Lung (tissue), 16 donors: Measurements from ENCODE around the gene MGAM2. TPM values are rescaled to one million over a fixed set of nuclear protein-coding genes. Genes with fewer than 3 reads are reported as not detected.

Experiments
- ATAC-seq: fragments of 200-7000 bp; cut with Tn5 transposase; one replicate; pipeline ENCODE4 v1.9.1; 2020; ENCODE audit warnings: moderate number of reproducible peaks; ENCODE audit not compliant: insufficient read depth, low FRiP score
- DNase-seq, 3 donors: peaks; one replicate each; pipeline ENCODE4 v3.0.0-alpha.2; 2013 to 2017
- H3K27ac ChIP-seq, 2 donors: one replicate each; pipeline ENCODE4 v1.5.1; 2013; ENCODE audit warnings: mild to moderate bottlenecking in 2 of 2, moderate library complexity in 2 of 2, control low read depth in 1 of 2, inconsistent platforms in 1 of 2, low read depth in 1 of 2, low read length in 1 of 2
- H3K27me3 ChIP-seq, 3 donors: one replicate each; pipeline ENCODE4 v1.5.1; 2013; ENCODE audit warnings: low read length in 2 of 3; ENCODE audit not compliant: control insufficient read depth in 3 of 3, insufficient read depth in 3 of 3
- H3K36me3 ChIP-seq, 4 donors: one replicate each; pipeline ENCODE4 v1.5.1; 2013; ENCODE audit warnings: low read length in 4 of 4, mild to moderate bottlenecking in 1 of 4, moderate library complexity in 1 of 4; ENCODE audit not compliant: control insufficient read depth in 4 of 4, insufficient read depth in 4 of 4
- H3K4me1 ChIP-seq, 5 donors: one replicate each; pipeline ENCODE4 v1.5.1; 2013; ENCODE audit warnings: low read length in 5 of 5, mild to moderate bottlenecking in 2 of 5, moderate library complexity in 1 of 5; ENCODE audit not compliant: control insufficient read depth in 5 of 5, insufficient read depth in 5 of 5
- H3K4me3 ChIP-seq: one replicate; pipeline ENCODE4 v1.5.1; 2013; ENCODE audit warnings: mild to moderate bottlenecking, control low read depth, moderate library complexity
- H3K9ac ChIP-seq, 2 donors: one replicate each; pipeline ENCODE4 v1.5.1; 2013; ENCODE audit warnings: low read length in 2 of 2, control low read depth in 1 of 2; ENCODE audit not compliant: insufficient read depth in 1 of 2
- H3K9me3 ChIP-seq, 4 donors: one replicate each; pipeline ENCODE4 v1.5.1; 2013; ENCODE audit warnings: low read length in 3 of 4, mild to moderate bottlenecking in 1 of 4, moderate library complexity in 1 of 4; ENCODE audit not compliant: control insufficient read depth in 4 of 4, insufficient read depth in 3 of 4
- WGBS, 2 donors: extraction: QIAGEN DNeasy Blood & Tissue Kit; methylation state at CpG; one replicate each; pipeline ENCODE4 v1.1.7; 2013; 5-methylcytosine and 5-hydroxymethylcytosine counted together
- long read RNA-seq, 5 donors: transcript quantifications; one replicate each; lab custom pipeline, GENCODE V29; 2026
- polyA plus RNA-seq, 2 donors: library from polyadenylated mRNA; stranded (reverse); fragments of 200-250 nt; gene quantifications; one replicate each; pipeline ENCODE4 v1.2.1, GENCODE V29; 2013
- total RNA-seq, 2 donors: library from RNA; depleted of rRNA in 1 of 2; stranded (reverse); fragments of >200 nt in 1 of 2; gene quantifications; one replicate each; pipeline ENCODE4 v1.2.1, GENCODE V29; 2014 to 2021
- TF ChIP-seq, protein P1 (sequence below): IDR thresholded peaks from 2 replicates; pipeline ENCODE4 v1.5.1; 2012; ENCODE audit warnings: mild to moderate bottlenecking; ENCODE audit errors: control extremely low read depth, extremely low read depth
- donor health status: control.
- donor health status: control.
- donor health status: Bipolar disorder and iron deficiency.
- donor health status: healthy.
- donor health status: DM: yes; HTN: yes; CAD: no.

The MGAM2 gene
- total RNA-seq (under 1 TPM; 0.20 to 0.52 TPM), polyA plus RNA-seq (under 1 TPM in 1 of 2 donors, not detected in 1; 0.93 TPM)
- long read RNA-seq, donor 1 = 0 reads
- long read RNA-seq, donor 2 = 0 reads
- long read RNA-seq, donor 3 = 0 reads
- long read RNA-seq, donor 4 = 0 reads
- long read RNA-seq, donor 5 = 0 reads

DNA sequence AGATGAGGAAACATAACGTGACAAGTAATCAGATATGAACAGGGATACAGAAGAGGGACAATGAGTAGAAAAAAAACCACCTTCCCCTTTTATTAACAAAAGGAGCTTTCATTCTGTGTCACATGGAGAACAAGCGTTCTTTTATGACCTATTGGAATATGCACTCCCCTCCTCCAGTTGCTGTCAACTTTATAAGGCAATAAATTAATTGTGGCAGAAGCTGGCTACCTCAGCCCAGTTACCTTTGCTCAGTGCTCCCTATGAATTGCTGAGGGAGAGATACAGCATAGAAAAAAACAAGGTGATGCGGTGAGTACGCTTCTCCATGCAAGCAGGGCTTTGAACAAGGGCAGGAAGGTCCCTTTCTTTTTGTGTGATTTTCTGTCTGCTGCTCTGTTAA lies at the start of gene MGAM2:
MGAM2 (plus strand) TSS at position 220 of the 400 bp plus-strand sequence. CDS start 5,156 bp downstream, outside the sequence.
- ATAC-seq (no peak), DNase-seq (no peak)
- Histone ChIP-seq H3K27ac (no peak within 1 kb of the TSS), H3K4me1 (no peaks in the 10 kb centered on the region), H3K36me3 (no peaks in the 10 kb centered on the region), H3K27me3 (peaks cover 0 to 10% (median 0%) of the 10 kb centered on the region in 3 donors), H3K4me3 (no peak within 1 kb of the TSS), H3K9ac (no peak within 1 kb of the TSS), H3K9me3 (peaks cover 0 to 1% (median 0%) of the 10 kb centered on the region in 4 donors)
- WGBS, 2 donors = 55 to 63% methylated on average over 4 of the region's 4 CpGs
- TF ChIP-seq, protein P1, sequence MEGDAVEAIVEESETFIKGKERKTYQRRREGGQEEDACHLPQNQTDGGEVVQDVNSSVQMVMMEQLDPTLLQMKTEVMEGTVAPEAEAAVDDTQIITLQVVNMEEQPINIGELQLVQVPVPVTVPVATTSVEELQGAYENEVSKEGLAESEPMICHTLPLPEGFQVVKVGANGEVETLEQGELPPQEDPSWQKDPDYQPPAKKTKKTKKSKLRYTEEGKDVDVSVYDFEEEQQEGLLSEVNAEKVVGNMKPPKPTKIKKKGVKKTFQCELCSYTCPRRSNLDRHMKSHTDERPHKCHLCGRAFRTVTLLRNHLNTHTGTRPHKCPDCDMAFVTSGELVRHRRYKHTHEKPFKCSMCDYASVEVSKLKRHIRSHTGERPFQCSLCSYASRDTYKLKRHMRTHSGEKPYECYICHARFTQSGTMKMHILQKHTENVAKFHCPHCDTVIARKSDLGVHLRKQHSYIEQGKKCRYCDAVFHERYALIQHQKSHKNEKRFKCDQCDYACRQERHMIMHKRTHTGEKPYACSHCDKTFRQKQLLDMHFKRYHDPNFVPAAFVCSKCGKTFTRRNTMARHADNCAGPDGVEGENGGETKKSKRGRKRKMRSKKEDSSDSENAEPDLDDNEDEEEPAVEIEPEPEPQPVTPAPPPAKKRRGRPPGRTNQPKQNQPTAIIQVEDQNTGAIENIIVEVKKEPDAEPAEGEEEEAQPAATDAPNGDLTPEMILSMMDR = no peak

DNA sequence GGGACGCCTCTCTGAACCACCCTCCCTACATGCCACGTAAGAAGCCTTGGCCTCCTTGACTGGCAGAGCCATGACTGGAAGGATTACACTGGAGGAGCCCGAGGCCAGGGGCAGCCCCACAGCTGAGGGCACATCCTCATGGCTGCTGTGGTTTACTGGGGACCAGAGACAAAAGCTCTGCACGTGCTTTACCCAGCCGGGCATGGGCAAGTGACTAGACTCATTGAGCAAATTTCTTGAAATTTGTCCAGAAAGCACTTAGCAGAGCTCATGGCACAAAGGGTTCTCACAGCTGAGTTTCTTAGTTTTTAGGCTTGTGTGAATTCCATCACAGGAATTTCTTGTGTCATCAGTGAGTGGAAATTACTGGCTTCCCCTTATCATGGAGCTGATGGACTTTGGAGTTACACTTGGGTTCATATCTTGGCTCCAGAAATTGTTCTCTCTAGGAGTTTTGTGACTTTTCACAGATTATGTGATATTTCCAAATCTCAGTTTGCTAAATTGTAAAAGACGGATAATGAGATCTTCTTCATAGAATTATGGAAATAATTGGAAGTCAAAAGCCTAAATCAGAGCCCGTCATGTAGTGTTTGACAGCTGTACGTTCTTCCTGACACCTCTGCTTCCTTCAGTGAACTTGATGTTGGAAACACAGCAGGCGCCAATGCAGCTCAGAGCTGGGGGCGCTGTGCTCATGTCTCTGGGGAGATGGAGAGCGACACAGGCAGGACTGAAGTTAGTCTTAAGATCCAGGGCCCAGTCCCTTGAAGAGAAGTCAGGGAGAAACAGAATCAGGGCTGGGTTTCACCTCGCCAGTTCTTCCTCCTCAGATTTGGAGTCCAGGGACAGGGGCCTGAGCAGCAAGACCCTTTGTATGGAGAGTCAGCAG lies 47.7 kb upstream of the MGAM2 start:
- H3K4me3 ChIP-seq = no peak overlapping the region
- no peak overlapping the region for H3K9ac ChIP-seq
- H3K27ac ChIP-seq = no peak overlapping the region
- H3K9me3 ChIP-seq = no peaks in the 10 kb centered on the region
- no peak for ATAC-seq
- WGBS, 2 donors = 80 to 84% methylated on average over 12 of the region's 12 CpGs
- no peak for DNase-seq
- TF ChIP-seq, protein P1 = no peak
- no peaks in the 10 kb centered on the region for H3K4me1 ChIP-seq
- no peaks in the 10 kb centered on the region for H3K27me3 ChIP-seq
- no peaks in the 10 kb centered on the region for H3K36me3 ChIP-seq

DNA sequence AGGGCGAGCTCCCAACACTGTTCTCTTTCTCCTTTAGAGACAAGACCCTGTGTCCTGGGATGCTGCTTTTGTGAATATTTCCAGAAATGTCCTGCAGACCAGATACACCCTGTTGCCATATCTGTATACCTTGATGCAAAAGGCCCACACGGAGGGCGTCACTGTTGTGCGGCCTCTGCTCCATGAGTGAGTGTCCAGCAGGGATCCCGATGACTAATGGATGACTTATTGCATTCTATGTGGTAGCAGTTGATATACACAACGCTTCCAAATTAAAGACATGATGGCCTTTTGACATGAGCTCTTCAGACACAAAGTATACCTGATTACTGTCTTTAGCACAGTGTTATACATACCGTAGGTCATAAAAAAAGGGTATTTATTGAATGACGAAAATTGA lies 45.0 kb upstream of the MGAM2 start:
- no peak for DNase-seq
- Histone ChIP-seq H3K9me3 (no peaks in the 10 kb centered on the region), H3K4me3 (no peak overlapping the region), H3K27ac (no peak overlapping the region), H3K9ac (no peak overlapping the region), H3K36me3 (no peaks in the 10 kb centered on the region), H3K27me3 (no peaks in the 10 kb centered on the region), H3K4me1 (no peaks in the 10 kb centered on the region)
- TF ChIP-seq, protein P1 = no peak
- 94 to 98% methylated on average over 8 of the region's 8 CpGs for WGBS, 2 donors
- no peak for ATAC-seq
